ENCODE results near the gene EPHA2. TPM values are rescaled to one million over a fixed set of nuclear protein-coding genes. Genes with fewer than 3 reads are reported as not detected.

EPHA2 gene
- total RNA-seq, 1 experiment from 2014 or later = 91.6 TPM

GRCh38 chr1:16085522-16085921 lies 70.3 kb downstream of the EPHA2 start:
- POLR2A ChIA-PET (ENCODE audit: low non-redundant PET) = no interaction called here
- no peak overlapping the region for H3K27ac ChIP-seq (ENCODE audit: low read depth, low read length, poor library complexity, severe bottlenecking)
- H3K4me1 ChIP-seq (ENCODE audit: insufficient read depth, low read length, poor library complexity, severe bottlenecking) = peaks cover 9% of the 10 kb centered on the region
- TF ChIP-seq CTCF (conservative IDR thresholded peaks at IDR 0.05; ENCODE audit: low read depth, low read length) = no peak
- no peak for TF ChIP-seq EZH2 (IDR thresholded peaks at IDR 0.05; ENCODE audit: borderline replicate concordance, low read depth, low read length, poor library complexity, severe bottlenecking)
- DNase-seq (ENCODE audit: low spot score) = no peak
- no TSS peak for BruUV-seq (replicated peaks)
- H3K27me3 ChIP-seq (replicated peaks; ENCODE audit: insufficient read depth, low read depth, low read length, poor library complexity) = no peaks in the 10 kb centered on the region
- H3K4me3 ChIP-seq (ENCODE audit: low read depth, low read length, poor library complexity, severe bottlenecking) = no peak overlapping the region
- CTCF ChIA-PET = no interaction called here
- H3K9me3 ChIP-seq (ENCODE audit: low read depth, low read length, poor library complexity, severe bottlenecking) = no peaks in the 10 kb centered on the region
- no peaks in the 10 kb centered on the region for H3K36me3 ChIP-seq (ENCODE audit: insufficient read depth, low read length, poor library complexity, severe bottlenecking)
- intact Hi-C loops (cut with micrococcal nuclease; ENCODE audit: unreplicated experiment) = no loop called here

- no peak overlapping the region for H3K27ac ChIP-seq (ENCODE audit: low read depth, low read length, poor library complexity, severe bottlenecking)
- H3K9me3 ChIP-seq (ENCODE audit: low read depth, low read length, poor library complexity, severe bottlenecking) = no peaks in the 10 kb centered on the region
- no peak for TF ChIP-seq CTCF (conservative IDR thresholded peaks at IDR 0.05; ENCODE audit: low read depth, low read length)
- no peak for TF ChIP-seq EZH2 (IDR thresholded peaks at IDR 0.05; ENCODE audit: borderline replicate concordance, low read depth, low read length, poor library complexity, severe bottlenecking)
- ChIA-PET POLR2A (ENCODE audit: low non-redundant PET) (no interaction called here), CTCF (interaction anchor here (0.6 to 1.7 kb wide), 2 partner anchors 11 to 71 kb away, joined by 5 to 6 read pairs; no protein-coding TSS in a partner anchor)
- no TSS peak for BruUV-seq (replicated peaks)
- no peak overlapping the region for H3K4me3 ChIP-seq (ENCODE audit: low read depth, low read length, poor library complexity, severe bottlenecking)
- no peaks in the 10 kb centered on the region for H3K4me1 ChIP-seq (ENCODE audit: insufficient read depth, low read length, poor library complexity, severe bottlenecking)
- no peaks in the 10 kb centered on the region for H3K36me3 ChIP-seq (ENCODE audit: insufficient read depth, low read length, poor library complexity, severe bottlenecking)
- H3K27me3 ChIP-seq (replicated peaks; ENCODE audit: insufficient read depth, low read depth, low read length, poor library complexity) = no peaks in the 10 kb centered on the region
- intact Hi-C loops (cut with micrococcal nuclease; ENCODE audit: unreplicated experiment) = no loop called here
- no peak for DNase-seq (ENCODE audit: low spot score)
These were observed 72.4 kb downstream of the EPHA2 start for GRCh38 chr1:16083486-16083885.

DNA sequence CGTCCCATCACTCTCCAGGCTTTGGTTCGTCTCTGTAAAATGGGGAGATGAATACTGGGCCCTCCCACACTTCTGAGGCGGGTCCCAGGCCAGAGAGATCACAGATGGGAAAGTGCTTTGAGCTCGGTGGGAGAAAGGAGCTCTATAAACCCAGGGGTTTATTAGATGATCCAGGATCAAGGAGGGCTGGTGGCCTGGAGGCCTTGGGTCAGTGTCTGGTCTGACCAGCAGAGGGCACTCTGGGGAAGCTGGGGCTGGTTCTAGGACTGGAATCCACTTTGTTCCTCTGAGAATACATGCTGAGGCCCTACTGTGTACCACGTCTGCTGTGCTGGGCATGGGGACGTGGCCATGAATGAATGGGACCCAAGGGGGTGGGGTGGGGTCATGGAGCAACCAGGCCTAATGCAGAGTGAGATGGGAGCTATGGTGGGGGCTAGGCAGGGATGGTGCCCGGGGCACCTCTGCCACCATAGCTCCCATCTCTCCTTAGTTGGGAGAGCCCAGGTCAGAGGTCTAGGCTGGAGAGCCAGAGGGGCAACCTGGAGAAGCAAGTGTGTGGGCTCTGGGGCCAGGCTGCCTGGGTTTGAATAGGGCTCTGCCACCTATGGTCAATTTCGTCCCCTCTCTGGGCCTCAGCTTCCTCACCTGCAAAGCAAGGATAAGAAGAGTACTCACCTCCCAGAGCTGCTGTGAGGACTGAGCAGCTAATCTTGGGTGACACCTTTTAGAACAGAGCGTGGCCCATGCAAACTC lies 73.4 kb downstream of the EPHA2 start:
- ChIA-PET CTCF (interaction anchor here (0.5 to 2.7 kb wide), 10 partner anchors 9 to 869 kb away, joined by 3 to 28 read pairs (median 4); partner anchors contain the start of gene FAM131C), POLR2A (ENCODE audit: low non-redundant PET) (no interaction called here)
- DNase-seq (ENCODE audit: low spot score) = peak; percentile 78
- intact Hi-C loops (cut with micrococcal nuclease; ENCODE audit: unreplicated experiment) = loop anchor here (1.0 kb wide), 1 partner anchor 105 kb away; no protein-coding TSS in a partner anchor
- TF ChIP-seq EZH2 (IDR thresholded peaks at IDR 0.05; ENCODE audit: borderline replicate concordance, low read depth, low read length, poor library complexity, severe bottlenecking) = no peak
- TF ChIP-seq CTCF (conservative IDR thresholded peaks at IDR 0.05; ENCODE audit: low read depth, low read length) = peak; percentile 96
- Histone ChIP-seq H3K9me3 (ENCODE audit: low read depth, low read length, poor library complexity, severe bottlenecking) (no peaks in the 10 kb centered on the region), H3K4me3 (ENCODE audit: low read depth, low read length, poor library complexity, severe bottlenecking) (no peak overlapping the region), H3K4me1 (ENCODE audit: insufficient read depth, low read length, poor library complexity, severe bottlenecking) (no peaks in the 10 kb centered on the region), H3K27ac (ENCODE audit: low read depth, low read length, poor library complexity, severe bottlenecking) (no peak overlapping the region), H3K36me3 (ENCODE audit: insufficient read depth, low read length, poor library complexity, severe bottlenecking) (no peaks in the 10 kb centered on the region), H3K27me3 (replicated peaks; ENCODE audit: insufficient read depth, low read depth, low read length, poor library complexity) (no peaks in the 10 kb centered on the region)
- no TSS peak for BruUV-seq (replicated peaks)
